CD14-positive monocyte (primary cell): ENCODE data around the gene CRYBG3. TPM values are rescaled to one million over a fixed set of nuclear protein-coding genes. Genes with fewer than 3 reads are reported as not detected.

ENCODE experiments used
- DNase-seq, 3 donors: peaks; one replicate each; pipeline ENCODE4 v3.0.0-alpha.2; 2011 to 2022
- H2AFZ ChIP-seq: 2 replicates; pipeline ENCODE4 v1.6.0; 2012; ENCODE audit warnings: mild to moderate bottlenecking, low read depth, low read length, inconsistent platforms; ENCODE audit not compliant: insufficient read depth, poor library complexity, severe bottlenecking
- H3K27ac ChIP-seq, 2 donors: 1 replicate in 1 of 2; 2 replicates in 1 of 2; pipeline ENCODE4 v1.5.1; 2012 to 2013; ENCODE audit warnings: low read length in 2 of 2, control low read depth in 1 of 2, inconsistent platforms in 1 of 2, low read depth in 1 of 2, mild to moderate bottlenecking in 1 of 2
- H3K27me3 ChIP-seq, 2 donors: one replicate each; pipeline versions ENCODE4 v1.6.0 to v1.6.1; 2011 to 2013; ENCODE audit warnings: low read length in 2 of 2; ENCODE audit not compliant: control insufficient read depth in 2 of 2, insufficient read depth in 2 of 2
- H3K36me3 ChIP-seq, 2 donors: replicated peaks in 1 of 2; 1 replicate in 1 of 2; 2 replicates in 1 of 2; pipeline versions ENCODE4 v1.5.1 to v1.6.1; 2012 to 2013; ENCODE audit warnings: low read length in 2 of 2, control low read depth in 1 of 2, inconsistent platforms in 1 of 2, mild to moderate bottlenecking in 1 of 2; ENCODE audit not compliant: insufficient read depth in 2 of 2, control insufficient read depth in 1 of 2
- H3K4me1 ChIP-seq, 2 donors: 1 replicate in 1 of 2; 2 replicates in 1 of 2; pipeline versions ENCODE4 v1.5.1 to v1.6.1; 2012 to 2013; ENCODE audit warnings: low read length in 2 of 2, control low read depth in 1 of 2, inconsistent platforms in 1 of 2, mild to moderate bottlenecking in 1 of 2, moderate library complexity in 1 of 2; ENCODE audit not compliant: insufficient read depth in 2 of 2, control insufficient read depth in 1 of 2
- H3K4me2 ChIP-seq: replicated peaks from 2 replicates; pipeline ENCODE3; 2012; ENCODE audit warnings: low read length, moderate library complexity, mild to moderate bottlenecking; ENCODE audit not compliant: poor library complexity, severe bottlenecking; ENCODE audit errors: extremely low read depth
- H3K4me3 ChIP-seq, 3 experiments: fragments of 200-600 bp in 1 of 3; sonication (generic) in 1 of 3; replicated peaks in 1 of 3; 1 replicate in 2 of 3; 2 replicates in 1 of 3; pipeline ENCODE4 v1.5.1; 2011 to 2013; ENCODE audit warnings: low read length in 3 of 3, mild to moderate bottlenecking in 3 of 3, control low read depth in 2 of 3, low read depth in 2 of 3, inconsistent platforms in 1 of 3, moderate library complexity in 1 of 3
- H3K79me2 ChIP-seq: 2 replicates; pipeline ENCODE4 v1.6.0; 2012; ENCODE audit warnings: mild to moderate bottlenecking, control low read depth, inconsistent platforms, low read length, moderate library complexity; ENCODE audit not compliant: insufficient read depth
- H3K9ac ChIP-seq: 2 replicates; pipeline ENCODE4 v1.6.0; 2017; ENCODE audit warnings: low read length, mild to moderate bottlenecking; ENCODE audit not compliant: insufficient read depth, poor library complexity, severe bottlenecking
- H3K9me3 ChIP-seq, 2 donors: replicated peaks in 1 of 2; 1 replicate in 1 of 2; 2 replicates in 1 of 2; pipeline versions ENCODE4 v1.5.1 to v1.6.1; 2012 to 2013; ENCODE audit warnings: low read length in 2 of 2, control low read depth in 1 of 2; ENCODE audit not compliant: control insufficient read depth in 1 of 2, insufficient read depth in 1 of 2
- H4K20me1 ChIP-seq: 2 replicates; pipeline ENCODE4 v1.6.0; 2012; ENCODE audit warnings: mild to moderate bottlenecking, low read length, control low read depth, moderate library complexity; ENCODE audit not compliant: insufficient read depth
- H3K27ac Mint-ChIP-seq, 7 donors: one replicate each; pipeline ENCODE4 v1.8.0; 2020; ENCODE audit warnings: mild to moderate bottlenecking in 7 of 7, mixed read lengths in 7 of 7, moderate library complexity in 6 of 7, inconsistent platforms in 2 of 7
- H3K27me3 Mint-ChIP-seq, 3 donors: one replicate each; pipeline ENCODE4 v1.8.0; 2021 to 2022; ENCODE audit warnings: low read depth in 3 of 3, mild to moderate bottlenecking in 3 of 3, mixed read lengths in 3 of 3, moderate library complexity in 3 of 3, inconsistent platforms in 1 of 3
- H3K36me3 Mint-ChIP-seq, 2 donors: one replicate each; pipeline ENCODE4 v1.8.0; 2020; ENCODE audit warnings: mixed read lengths in 2 of 2, inconsistent platforms in 1 of 2, mild to moderate bottlenecking in 1 of 2
- H3K4me1 Mint-ChIP-seq: one replicate; pipeline ENCODE4 v1.8.0; 2020; ENCODE audit warnings: mild to moderate bottlenecking, mixed read lengths
- H3K4me3 Mint-ChIP-seq, 2 donors: one replicate each; pipeline ENCODE4 v1.8.0; 2020; ENCODE audit warnings: mild to moderate bottlenecking in 2 of 2, mixed read lengths in 2 of 2, moderate library complexity in 1 of 2
- H3K9me3 Mint-ChIP-seq, 7 donors: one replicate each; pipeline ENCODE4 v1.8.0; 2020 to 2022; ENCODE audit warnings: mixed read lengths in 7 of 7, mild to moderate bottlenecking in 6 of 7, moderate library complexity in 6 of 7, inconsistent platforms in 2 of 7
- WGBS: methylation state at CpG from one replicate; pipeline ENCODE4 v1.1.5; 2013; ENCODE audit warnings: missing lambda C conversion rate; ENCODE audit not compliant: insufficient coverage; 5-methylcytosine and 5-hydroxymethylcytosine counted together
- intact Hi-C, 2 donors: fragments of 100-400 bp; cut with micrococcal nuclease; formaldehyde crosslinking; loops; one replicate each; pipeline versions ENCODE4 v1.15.0 to v1.15.1; 2023
- polyA plus RNA-seq, 3 donors: library from polyadenylated mRNA; depleted of rRNA in 1 of 3; unstranded in 2 of 3; stranded (reverse) in 1 of 3; fragments of 300-500 nt in 2 of 3; fragments of >200 nt in 1 of 3; fragmentation: Illumina TruSeq in 2 of 3; gene quantifications; 1 replicate in 2 of 3; 2 replicates in 1 of 3; pipeline ENCODE4 v1.2.3, GENCODE V29; 2012 to 2021
- TF ChIP-seq, protein P1 (sequence below): fragments of 200-600 bp; IDR thresholded peaks from one replicate; pipeline ENCODE4 v1.8.0; 2022; ENCODE audit warnings: antibody characterized with exemption, mild to moderate bottlenecking

Gene CRYBG3
- polyA plus RNA-seq, 3 donors, result 2.3 to 6.8 (median 5.3) TPM

DNA sequence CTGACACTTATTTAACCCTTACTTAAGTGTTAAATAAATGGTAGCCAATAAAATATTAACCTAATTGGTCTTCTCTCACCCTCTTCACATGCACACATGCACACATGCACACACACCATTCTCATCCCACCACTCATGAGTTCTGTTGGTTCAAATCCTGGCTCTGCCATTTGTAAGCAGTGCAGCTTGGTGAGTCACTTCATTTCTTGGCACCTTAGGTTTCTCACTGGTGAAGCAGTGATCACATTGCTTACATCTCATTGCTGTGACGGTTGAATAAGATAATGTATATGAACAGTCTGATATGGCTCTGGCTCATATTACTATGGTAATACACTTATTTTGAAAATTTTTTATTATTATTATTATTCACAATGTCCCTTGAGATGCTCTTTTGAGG, 116.6 kb downstream of the CRYBG3 start:
- Mint-ChIP-seq H3K36me3 (peaks cover 62 to 77% of the 10 kb centered on the region in 2 donors), H3K4me1 (no peaks in the 10 kb centered on the region), H3K27me3 (no peaks in the 10 kb centered on the region), H3K27ac (no peak overlapping the region), H3K9me3 (peaks cover 0 to 3% (median 0%) of the 10 kb centered on the region in 7 donors), H3K4me3 (no peak overlapping the region)
- H3K4me3 ChIP-seq, result no peak overlapping the region
- H3K9me3 ChIP-seq, result no peaks in the 10 kb centered on the region
- intact Hi-C loops, result no loop called here
- no peak overlapping the region for H3K9ac ChIP-seq
- H2AFZ ChIP-seq, result no peak overlapping the region
- no CpG with 5 or more reads among the region's 1 CpG for WGBS
- no peaks in the 10 kb centered on the region for H3K79me2 ChIP-seq
- H3K27ac ChIP-seq, result no peak overlapping the region
- H3K4me2 ChIP-seq, result no peak overlapping the region
- DNase-seq, result no peak
- H3K27me3 ChIP-seq, result no peaks in the 10 kb centered on the region
- H3K4me1 ChIP-seq, result no peaks in the 10 kb centered on the region
- TF ChIP-seq, protein P1, sequence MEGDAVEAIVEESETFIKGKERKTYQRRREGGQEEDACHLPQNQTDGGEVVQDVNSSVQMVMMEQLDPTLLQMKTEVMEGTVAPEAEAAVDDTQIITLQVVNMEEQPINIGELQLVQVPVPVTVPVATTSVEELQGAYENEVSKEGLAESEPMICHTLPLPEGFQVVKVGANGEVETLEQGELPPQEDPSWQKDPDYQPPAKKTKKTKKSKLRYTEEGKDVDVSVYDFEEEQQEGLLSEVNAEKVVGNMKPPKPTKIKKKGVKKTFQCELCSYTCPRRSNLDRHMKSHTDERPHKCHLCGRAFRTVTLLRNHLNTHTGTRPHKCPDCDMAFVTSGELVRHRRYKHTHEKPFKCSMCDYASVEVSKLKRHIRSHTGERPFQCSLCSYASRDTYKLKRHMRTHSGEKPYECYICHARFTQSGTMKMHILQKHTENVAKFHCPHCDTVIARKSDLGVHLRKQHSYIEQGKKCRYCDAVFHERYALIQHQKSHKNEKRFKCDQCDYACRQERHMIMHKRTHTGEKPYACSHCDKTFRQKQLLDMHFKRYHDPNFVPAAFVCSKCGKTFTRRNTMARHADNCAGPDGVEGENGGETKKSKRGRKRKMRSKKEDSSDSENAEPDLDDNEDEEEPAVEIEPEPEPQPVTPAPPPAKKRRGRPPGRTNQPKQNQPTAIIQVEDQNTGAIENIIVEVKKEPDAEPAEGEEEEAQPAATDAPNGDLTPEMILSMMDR, result no peak
- no peaks in the 10 kb centered on the region for H4K20me1 ChIP-seq
- H3K36me3 ChIP-seq, result peaks cover 77 to 94% of the 10 kb centered on the region in 2 donors

DNA sequence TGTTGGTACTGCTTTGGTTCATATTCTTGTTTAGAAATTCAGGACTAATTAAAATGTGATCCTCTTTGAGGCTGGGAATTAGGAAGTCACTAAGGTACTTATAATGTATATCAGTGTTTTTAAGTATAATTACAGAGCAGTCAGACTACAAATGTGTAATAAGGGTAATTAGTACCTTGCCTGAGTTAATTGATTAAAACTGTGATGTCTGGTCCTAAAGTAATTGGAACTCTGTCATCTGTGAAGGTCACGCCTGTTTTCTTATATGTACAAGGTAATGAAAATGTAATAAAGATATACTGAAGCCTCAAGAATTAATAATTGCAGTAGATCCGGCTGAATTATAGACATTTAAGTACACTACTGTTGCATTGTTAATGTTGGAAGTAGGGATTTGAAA, 117.6 kb downstream of the CRYBG3 start:
- H3K27ac Mint-ChIP-seq, result no peak overlapping the region
- no CpG with 5 or more reads among the region's 2 CpGs for WGBS
- no peak overlapping the region for H3K4me2 ChIP-seq

More for the DNA sequence above, 117.6 kb downstream of the CRYBG3 start:
- TF ChIP-seq, protein P1, result no peak
- Histone ChIP-seq H3K27ac (no peak overlapping the region), H3K4me1 (no peaks in the 10 kb centered on the region), H3K27me3 (no peaks in the 10 kb centered on the region), H3K36me3 (peaks cover 80 to 94% of the 10 kb centered on the region in 2 donors), H3K9me3 (no peaks in the 10 kb centered on the region), H4K20me1 (no peaks in the 10 kb centered on the region), H3K9ac (no peak overlapping the region), H3K79me2 (no peaks in the 10 kb centered on the region), H3K4me3 (no peak overlapping the region), H2AFZ (no peak overlapping the region)
- H3K27me3 Mint-ChIP-seq, result no peaks in the 10 kb centered on the region
- H3K36me3 Mint-ChIP-seq, result peaks cover 66 to 77% of the 10 kb centered on the region in 2 donors
- no peak overlapping the region for H3K4me3 Mint-ChIP-seq
- no peaks in the 10 kb centered on the region for H3K4me1 Mint-ChIP-seq
- intact Hi-C loops, result no loop called here
- DNase-seq, result no peak
- peaks cover 0 to 3% (median 0%) of the 10 kb centered on the region in 7 donors for H3K9me3 Mint-ChIP-seq
